Activated T-helper 1 cell treated with Interleukin-2 at 50 U/mL for 16 hours (primary cell): ENCODE measurements around the gene ZDHHC3.

ENCODE experiments used
- DNase-seq: peaks from one replicate; pipeline ENCODE4 v3.0.0-alpha.2; 2020; ENCODE audit warnings: low read depth

The ZDHHC3 gene

DNA sequence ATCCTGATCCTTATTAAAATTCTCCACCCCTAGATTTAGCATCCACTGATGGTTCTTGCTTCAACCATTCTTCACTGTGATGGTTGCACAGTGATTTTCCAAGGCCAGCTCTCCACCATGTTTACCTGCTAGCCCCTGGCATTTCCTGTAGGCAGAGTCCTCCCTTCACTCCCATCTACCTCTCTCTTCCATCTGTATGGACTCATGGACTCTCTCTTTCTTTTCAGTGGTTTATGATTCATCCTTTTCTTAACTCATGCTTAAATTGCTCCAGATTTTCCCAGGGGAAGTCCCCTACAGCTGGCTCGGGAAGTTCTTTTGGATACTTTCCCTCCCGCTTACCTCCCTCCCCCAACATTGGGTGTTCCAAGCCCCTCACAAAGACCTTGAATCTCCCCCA lies 82.9 kb downstream of the ZDHHC3 start:
- DNase-seq, result no peak

DNA sequence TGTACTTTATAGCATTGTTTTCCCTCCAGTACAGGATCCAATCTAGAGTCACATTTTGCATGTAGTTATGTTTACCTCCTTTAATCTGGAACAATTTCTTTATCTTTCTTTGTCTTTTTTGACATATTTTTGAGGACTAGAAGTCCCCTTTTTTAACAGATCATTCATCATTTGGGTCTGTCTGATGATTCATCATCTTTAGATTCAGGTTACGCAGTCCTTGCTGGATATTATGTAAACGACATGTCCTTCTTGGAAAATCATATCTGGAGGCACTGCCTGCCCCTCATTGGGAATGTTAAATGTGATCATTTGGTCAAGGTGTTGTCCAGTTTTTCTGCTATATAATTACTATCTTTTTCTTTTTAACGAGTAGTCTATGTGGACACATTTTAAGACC lies 83.3 kb downstream of the ZDHHC3 start:
- DNase-seq, result no peak

DNA sequence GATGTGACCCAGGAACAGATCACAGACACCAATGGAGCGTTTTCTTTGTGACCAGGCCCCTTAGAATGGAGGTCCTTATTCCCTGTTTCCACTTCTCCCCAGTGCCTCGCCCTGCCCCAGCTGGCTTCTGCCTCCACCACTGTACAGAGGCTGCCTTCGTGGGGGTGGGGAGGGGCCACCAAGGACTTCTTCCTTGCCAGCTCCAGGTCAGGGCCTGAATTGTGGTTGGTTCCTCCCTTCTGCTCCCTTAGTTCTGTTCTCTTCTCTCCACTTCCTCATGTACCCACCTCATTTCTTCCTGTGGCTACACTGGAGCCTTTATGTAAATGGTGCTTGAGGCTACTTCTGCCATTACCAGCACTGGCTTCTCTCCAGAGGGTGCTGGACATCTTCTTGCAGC lies 85.1 kb downstream of the ZDHHC3 start:
- no peak for DNase-seq

DNA sequence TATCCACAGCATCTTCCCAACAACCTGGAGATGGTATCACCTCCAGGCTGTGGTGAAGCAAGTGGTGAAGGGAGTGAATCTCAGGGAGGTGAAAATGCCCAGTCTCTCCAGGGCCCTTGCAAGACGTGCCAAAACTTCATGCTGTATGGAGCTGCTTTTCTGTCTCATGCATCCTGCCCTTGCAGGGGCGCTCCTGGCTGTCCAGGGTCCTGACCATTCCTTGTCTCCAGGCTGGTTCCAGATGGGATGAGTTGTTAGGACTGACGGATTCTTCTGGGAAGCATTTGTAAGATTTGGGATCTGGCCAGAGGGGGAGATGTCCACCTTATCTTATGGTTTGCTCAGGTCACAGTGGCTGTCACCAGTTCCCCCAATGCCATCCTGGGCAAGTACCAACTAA lies 85.7 kb downstream of the ZDHHC3 start:
- no peak for DNase-seq

DNA sequence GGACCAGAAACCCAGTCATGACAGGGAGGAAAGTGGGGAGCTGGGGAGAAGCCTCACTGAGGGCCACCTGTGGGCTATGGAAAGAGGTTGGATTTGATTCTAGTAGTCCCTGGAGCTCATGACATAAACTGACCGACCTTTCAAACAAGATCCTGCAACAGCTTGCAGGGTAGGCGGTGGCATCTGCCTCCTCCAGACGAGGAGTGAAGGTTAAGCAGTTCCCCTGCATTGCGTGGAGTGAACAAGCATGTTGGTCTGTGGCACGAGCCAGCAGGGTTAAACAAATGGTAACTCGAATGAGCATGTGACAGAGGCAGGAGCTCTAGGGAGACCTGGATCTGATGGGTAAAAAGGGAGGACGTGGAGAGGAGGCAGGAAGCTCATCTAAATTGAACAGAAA lies 88.9 kb downstream of the ZDHHC3 start:
- DNase-seq, result no peak

DNA sequence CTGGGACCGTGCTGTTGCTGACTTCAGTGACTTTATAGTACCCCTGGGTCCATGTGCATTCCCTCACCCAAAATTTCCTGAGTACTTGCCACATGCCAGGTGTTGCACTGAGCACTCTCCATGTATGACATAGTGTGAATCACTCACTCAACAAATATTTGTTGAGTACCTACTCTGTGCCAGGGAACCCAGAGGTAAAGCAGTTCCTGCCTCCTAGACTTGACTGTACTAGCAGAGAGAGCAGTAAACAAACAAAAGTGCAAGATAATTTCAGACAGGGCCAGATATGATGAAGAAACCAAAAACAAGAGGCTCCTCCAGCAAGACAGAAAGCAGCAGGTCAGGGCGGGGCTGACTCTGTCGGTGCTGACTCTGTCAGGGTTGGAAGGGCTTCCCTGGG lies 89.4 kb downstream of the ZDHHC3 start:
- DNase-seq, result no peak

DNA sequence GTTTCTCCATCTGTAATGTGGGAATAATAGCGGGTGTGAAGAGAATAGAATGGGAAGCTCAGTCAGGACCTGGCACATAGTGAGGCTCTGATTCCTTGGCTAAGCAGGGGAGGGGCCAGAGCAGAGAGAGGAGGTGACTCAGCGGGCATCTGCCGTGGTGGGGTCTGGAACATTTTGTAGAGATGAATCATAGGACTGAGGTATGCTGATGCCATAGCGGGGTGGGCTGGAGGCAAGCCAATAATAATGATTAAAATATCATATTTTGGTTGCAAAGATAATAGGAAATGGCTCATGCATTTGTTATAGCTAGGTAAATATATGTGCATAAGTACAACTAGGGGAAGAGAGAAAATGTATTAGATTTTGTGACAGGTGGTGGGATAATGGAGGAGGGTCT lies 90.4 kb downstream of the ZDHHC3 start:
- no peak for DNase-seq

DNA sequence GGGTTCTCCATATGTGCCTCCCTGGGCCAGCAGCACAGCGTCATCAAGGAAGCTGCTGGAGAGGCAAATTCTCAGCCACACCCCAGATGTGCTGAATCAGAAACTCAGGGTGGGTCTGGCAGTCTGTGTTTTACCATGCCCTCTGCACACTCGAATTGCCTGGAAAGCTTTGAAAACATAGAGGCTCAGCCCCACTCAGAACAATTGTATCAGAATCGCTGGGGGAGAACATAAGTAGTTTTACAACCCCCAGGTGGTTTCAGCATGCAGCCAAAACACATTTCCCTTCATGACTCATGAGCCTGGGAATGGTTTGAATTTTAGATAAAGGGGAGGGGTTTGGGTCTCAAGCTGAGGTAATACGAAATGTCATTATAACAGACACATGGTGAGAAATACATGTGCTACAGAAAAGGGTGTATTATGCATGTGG lies 92.0 kb downstream of the ZDHHC3 start:
- DNase-seq, result no peak

DNA sequence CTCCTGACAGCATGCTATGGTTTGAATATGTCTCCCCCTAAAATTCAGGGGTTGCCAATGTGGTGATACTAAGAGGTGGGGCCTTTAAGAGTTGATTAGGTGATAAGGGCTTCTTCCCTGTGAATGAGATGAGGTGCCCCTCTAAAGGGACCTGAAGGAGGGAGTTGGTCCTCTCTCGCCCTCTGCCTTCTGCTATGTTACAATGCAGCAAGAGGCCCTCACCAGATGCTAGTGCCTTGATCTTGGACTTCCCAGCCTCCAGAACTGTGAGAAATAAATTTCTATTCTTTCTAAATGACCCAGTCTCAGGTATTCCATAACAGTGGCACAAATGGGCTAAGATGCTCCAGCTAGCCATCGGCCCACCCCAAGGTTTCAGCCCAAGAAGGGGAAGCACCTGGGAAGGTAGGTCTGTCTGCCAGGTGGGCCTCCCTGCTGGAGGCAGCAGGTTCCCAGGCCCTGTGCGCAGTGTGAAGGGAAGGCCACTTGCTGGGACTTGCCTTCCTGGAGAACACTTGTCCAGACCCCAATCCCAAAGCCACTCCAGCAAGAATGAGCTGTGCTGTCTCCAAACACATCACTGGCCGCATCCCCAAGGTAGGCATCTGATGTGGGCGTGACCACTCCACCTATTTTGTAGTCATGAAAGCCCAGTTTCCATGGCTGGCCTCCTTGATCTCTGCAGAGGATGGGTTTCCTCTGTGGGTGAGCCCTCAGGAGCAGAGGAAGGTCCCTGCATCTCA lies 92.6 kb downstream of the ZDHHC3 start:
- no peak for DNase-seq

DNA sequence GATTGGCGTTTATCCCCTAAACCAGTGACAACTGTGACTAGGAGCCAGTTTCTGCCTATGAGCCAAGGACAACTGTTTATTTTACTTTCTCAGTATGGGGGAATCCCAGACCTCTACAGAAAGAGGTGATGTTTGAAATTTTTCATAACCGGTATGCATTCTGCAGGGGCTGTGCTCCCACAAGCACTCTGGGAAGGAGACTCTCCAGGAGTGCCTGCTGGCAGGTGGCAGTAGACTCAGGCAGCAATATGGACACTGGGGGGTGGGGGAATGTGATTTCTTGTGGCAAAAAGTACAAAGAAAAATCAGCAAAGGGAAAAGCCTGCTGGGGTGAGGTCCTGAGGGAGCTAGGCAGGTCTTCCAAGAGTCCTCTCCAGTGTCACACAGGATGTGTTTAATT lies 95.7 kb downstream of the ZDHHC3 start:
- DNase-seq, result no peak

DNA sequence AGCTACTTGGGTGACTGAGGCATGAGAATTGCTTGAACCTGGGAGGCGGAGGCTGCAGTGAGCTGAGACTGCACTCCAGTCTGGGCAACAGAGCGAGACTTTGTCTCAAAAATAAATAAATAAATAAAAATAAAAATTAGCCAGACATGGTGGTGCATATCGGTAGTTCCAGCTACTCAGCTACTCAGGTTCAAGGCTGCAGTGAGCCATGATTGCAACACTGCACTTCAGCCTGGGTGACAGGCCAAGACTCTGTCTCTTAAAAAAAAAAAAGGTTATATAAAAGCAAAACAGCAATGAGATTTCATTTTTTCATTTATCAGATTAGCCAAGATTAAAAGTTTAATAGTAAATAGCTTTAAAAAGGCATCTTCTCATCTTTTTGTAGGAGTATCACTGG lies 98.6 kb downstream of the ZDHHC3 start:
- no peak for DNase-seq

DNA sequence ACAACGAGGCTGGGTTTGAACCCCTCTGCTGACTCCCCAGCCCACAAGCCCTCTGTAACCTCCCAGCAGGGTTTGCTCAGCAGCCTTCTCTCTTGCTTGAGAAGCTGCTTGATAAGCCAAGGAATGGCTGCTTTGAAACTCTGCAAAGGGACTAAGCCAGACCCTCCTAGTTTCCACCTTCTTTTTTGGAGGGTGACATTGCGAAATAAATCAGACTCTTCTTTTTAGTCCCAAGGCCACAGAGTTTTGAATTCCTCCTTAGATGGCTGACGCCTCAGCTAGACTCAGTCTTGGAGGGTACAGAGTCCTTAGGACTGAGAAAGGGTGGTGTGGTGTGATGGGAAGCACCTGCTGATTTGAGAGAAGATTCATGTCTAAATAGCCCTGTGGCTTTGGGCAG lies 100.4 kb downstream of the ZDHHC3 start:
- no peak for DNase-seq
